Esophagus squamous epithelium (tissue), 4 donors: ENCODE data around the gene HSF5.
A peak's percentile ranks its signal among the peaks of the same experiment; 100 is the strongest.

Source experiments
- POLR2A ChIP-seq, 4 donors: fragments of 450-650 bp; IDR thresholded peaks; one replicate each; pipeline ENCODE4 v1.6.1; 2017; ENCODE audit warnings: antibody characterized with exemption in 4 of 4, mild to moderate bottlenecking in 4 of 4, moderate library complexity in 3 of 4
- TF ChIP-seq, protein P1 (sequence below), 6 experiments: fragments of 450-650 bp in 4 of 6; fragments of 200-600 bp in 2 of 6; sonication (generic) in 2 of 6; IDR thresholded peaks; one replicate each; pipeline ENCODE4 v1.5.1; 2016 to 2019; ENCODE audit warnings: antibody characterized with exemption in 6 of 6, mild to moderate bottlenecking in 4 of 6, moderate library complexity in 4 of 6

DNA sequence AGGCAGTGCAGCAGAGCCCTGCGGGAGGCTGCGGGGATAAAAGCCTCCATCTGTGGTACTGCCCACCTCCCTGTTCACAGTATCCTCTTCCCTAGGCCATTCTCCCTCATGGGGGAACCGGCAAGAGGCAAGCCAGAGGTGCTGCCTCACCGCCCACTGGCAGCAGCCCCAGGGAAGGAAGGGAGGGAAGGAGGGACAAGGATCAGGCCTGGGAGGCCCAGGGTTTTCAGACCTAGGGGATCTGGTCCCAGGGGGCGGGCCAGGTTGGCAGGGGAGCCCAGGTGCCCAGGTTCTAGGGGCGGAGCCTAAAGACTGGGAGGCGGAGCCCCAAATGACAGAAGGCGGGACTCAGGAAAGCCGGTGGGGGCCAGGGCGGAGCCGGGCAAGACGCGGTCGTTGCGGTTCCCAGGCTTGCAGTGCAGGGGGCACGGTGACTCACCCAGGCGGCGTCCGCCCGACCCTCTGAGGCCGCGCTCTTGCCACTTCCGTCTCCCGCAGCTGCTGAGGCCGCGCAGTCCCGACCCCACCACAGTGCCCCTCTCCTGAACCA is 29.2 kb upstream of the HSF5 start:
- TF ChIP-seq, protein P1, sequence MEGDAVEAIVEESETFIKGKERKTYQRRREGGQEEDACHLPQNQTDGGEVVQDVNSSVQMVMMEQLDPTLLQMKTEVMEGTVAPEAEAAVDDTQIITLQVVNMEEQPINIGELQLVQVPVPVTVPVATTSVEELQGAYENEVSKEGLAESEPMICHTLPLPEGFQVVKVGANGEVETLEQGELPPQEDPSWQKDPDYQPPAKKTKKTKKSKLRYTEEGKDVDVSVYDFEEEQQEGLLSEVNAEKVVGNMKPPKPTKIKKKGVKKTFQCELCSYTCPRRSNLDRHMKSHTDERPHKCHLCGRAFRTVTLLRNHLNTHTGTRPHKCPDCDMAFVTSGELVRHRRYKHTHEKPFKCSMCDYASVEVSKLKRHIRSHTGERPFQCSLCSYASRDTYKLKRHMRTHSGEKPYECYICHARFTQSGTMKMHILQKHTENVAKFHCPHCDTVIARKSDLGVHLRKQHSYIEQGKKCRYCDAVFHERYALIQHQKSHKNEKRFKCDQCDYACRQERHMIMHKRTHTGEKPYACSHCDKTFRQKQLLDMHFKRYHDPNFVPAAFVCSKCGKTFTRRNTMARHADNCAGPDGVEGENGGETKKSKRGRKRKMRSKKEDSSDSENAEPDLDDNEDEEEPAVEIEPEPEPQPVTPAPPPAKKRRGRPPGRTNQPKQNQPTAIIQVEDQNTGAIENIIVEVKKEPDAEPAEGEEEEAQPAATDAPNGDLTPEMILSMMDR (IDR thresholded peaks at IDR 0.05), result no peak
- TF ChIP-seq POLR2A (IDR thresholded peaks at IDR 0.05), result peak in 2 of 4 donors; percentile 48 to 65
